Measurements from ENCODE around the gene CCNA2. TPM values are rescaled to one million over a fixed set of nuclear protein-coding genes. Genes with fewer than 3 reads are reported as not detected.

The CCNA2 gene
- total RNA-seq, 4 donors from 2014 or later = 1.0 to 1.5 (median 1.3) TPM

DNA sequence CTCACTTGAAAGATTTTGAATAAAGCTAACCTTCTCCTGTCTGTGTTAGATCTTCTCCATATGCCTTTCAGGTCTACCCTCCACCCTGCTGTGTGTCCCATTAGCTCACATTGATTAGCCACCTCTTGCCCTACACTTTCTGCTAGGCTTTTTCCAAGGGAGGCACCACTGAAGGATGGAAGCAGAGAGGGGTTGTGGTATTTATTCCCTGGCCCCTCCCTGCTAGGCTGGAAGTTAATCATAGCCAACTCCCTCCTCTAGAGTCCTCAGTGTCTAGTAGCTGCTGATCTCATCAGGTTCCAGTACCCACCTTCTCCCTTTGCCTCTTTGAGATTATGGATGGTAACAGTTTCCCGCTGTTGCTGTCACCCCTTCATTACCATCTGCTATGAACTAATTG is 49.8 kb downstream of the CCNA2 start:
- H3K27me3 ChIP-seq = no peaks in the 10 kb centered on the region

DNA sequence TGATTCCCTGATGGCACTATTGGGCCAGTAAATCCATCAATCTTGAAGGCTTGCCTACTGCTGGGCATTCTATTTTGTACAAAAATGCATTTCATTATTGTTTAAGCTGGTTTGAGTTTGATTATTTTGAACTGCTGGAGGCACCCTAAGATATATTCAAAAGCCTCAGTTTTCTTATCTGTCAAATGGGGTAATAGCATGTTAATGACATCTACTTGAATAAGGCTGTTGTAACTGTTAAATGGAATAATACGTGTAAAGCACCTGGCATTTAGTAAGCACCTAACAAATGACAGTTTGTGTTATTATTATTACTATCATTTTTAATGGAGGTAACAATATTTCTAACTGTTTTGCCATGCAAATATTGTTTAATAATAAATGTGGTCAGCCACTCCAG is 51.8 kb downstream of the CCNA2 start:
- intact Hi-C loops (cut with DNase I) = no loop called here
- TF ChIP-seq POLR2A (IDR thresholded peaks at IDR 0.05) = no peak
- TF ChIP-seq, protein P1, sequence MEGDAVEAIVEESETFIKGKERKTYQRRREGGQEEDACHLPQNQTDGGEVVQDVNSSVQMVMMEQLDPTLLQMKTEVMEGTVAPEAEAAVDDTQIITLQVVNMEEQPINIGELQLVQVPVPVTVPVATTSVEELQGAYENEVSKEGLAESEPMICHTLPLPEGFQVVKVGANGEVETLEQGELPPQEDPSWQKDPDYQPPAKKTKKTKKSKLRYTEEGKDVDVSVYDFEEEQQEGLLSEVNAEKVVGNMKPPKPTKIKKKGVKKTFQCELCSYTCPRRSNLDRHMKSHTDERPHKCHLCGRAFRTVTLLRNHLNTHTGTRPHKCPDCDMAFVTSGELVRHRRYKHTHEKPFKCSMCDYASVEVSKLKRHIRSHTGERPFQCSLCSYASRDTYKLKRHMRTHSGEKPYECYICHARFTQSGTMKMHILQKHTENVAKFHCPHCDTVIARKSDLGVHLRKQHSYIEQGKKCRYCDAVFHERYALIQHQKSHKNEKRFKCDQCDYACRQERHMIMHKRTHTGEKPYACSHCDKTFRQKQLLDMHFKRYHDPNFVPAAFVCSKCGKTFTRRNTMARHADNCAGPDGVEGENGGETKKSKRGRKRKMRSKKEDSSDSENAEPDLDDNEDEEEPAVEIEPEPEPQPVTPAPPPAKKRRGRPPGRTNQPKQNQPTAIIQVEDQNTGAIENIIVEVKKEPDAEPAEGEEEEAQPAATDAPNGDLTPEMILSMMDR (IDR thresholded peaks at IDR 0.05) = no peak
- H3K27ac ChIP-seq = no peak overlapping the region
- DNase-seq = no peak
- no peaks in the 10 kb centered on the region for H3K27me3 ChIP-seq
- H3K36me3 ChIP-seq = no peaks in the 10 kb centered on the region
- H3K9me3 ChIP-seq = no peaks in the 10 kb centered on the region
- no peak overlapping the region for H3K4me3 ChIP-seq (replicated peaks in 1 of 3)
- WGBS, 2 donors = 97 to 98% methylated on average over 1 of the region's 1 CpG
- H3K4me1 ChIP-seq = no peaks in the 10 kb centered on the region

More for the DNA sequence above, 49.8 kb downstream of the CCNA2 start:
- DNase-seq = no peak
- Histone ChIP-seq H3K4me3 (replicated peaks in 1 of 3) (no peak overlapping the region), H3K36me3 (no peaks in the 10 kb centered on the region), H3K4me1 (no peaks in the 10 kb centered on the region), H3K9me3 (no peaks in the 10 kb centered on the region), H3K27ac (no peak overlapping the region)
- 90 to 96% methylated on average over 1 of the region's 1 CpG for WGBS, 2 donors
- intact Hi-C loops (cut with DNase I) = no loop called here
- TF ChIP-seq, protein P1 (IDR thresholded peaks at IDR 0.05) = no peak

DNA sequence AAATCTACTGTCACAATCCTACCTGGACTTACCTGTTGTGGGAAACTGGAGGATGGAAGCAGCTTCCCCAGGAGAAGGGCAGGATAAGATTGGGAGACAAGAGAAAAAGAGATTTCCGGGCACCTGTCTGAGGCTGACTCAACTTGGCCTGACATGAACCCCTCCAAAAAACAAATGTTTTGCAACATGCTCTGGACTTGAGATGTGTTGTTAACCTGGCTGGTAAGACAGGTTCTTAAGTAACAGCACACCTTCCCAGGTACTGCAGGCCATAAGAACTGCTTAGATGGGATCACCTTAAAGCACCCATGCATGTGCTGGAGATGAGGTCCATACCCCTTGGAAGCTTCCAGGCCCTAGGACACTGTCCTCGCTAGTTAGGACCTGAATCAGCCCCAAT is 54.3 kb downstream of the CCNA2 start:
- no peak overlapping the region for H3K4me3 ChIP-seq (replicated peaks in 1 of 3)
- no peak overlapping the region for H3K27ac ChIP-seq
- no peaks in the 10 kb centered on the region for H3K27me3 ChIP-seq
- H3K9me3 ChIP-seq = no peaks in the 10 kb centered on the region
- no peak for TF ChIP-seq POLR2A (IDR thresholded peaks at IDR 0.05)
- TF ChIP-seq, protein P1 (IDR thresholded peaks at IDR 0.05) = no peak
- intact Hi-C loops (cut with DNase I) = no loop called here
- peaks cover 0 to 9% of the 10 kb centered on the region in 2 donors for H3K4me1 ChIP-seq
- 93 to 96% methylated on average over 2 of the region's 2 CpGs for WGBS, 2 donors
- H3K36me3 ChIP-seq = no peaks in the 10 kb centered on the region
- DNase-seq = no peak

DNA sequence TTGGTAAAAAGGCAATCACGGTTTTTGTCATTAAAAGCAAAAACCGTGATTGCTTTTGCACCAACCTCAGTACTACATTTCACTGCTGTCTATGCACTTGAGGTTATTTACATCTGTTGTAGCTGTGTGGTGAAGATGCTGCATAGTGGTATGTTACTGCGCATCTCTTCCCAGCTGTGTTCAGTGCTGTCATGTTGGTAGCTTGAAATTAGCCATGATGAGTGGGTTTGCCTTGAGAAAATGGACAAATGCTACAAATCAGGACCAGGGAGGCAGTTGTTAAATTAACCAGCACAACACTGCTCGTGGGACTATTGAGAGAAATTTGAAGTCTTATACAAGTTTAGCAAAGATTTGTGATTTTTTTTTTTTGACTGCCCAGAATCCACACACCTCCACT is 56.5 kb downstream of the CCNA2 start:
- no peak overlapping the region for H3K4me3 ChIP-seq (replicated peaks in 1 of 3)
- no peak for DNase-seq
- H3K27me3 ChIP-seq = no peaks in the 10 kb centered on the region
- no peaks in the 10 kb centered on the region for H3K9me3 ChIP-seq
- intact Hi-C loops (cut with DNase I) = no loop called here
- no peaks in the 10 kb centered on the region for H3K36me3 ChIP-seq
- peaks cover 0 to 9% of the 10 kb centered on the region in 2 donors for H3K4me1 ChIP-seq
- no peak overlapping the region for H3K27ac ChIP-seq
- TF ChIP-seq POLR2A (IDR thresholded peaks at IDR 0.05) = no peak
- TF ChIP-seq, protein P1 (IDR thresholded peaks at IDR 0.05) = no peak
- WGBS, 2 donors = 92 to 94% methylated on average over 4 of the region's 4 CpGs

Other genes starting within 250 kb of the CCNA2 start
- 100 to 1,000 TPM; 313 to 356 (median 325) TPM for gene ANXA5, start 126.9 kb downstream of the CCNA2 start, total RNA-seq
- not detected for gene SMIM43, start 58.7 kb downstream of the CCNA2 start, total RNA-seq
- 10 to 100 TPM in 3 of 4 donors, 1 to 10 TPM in 1; 9.6 to 21.0 (median 15.6) TPM for gene EXOSC9, start 22.6 kb downstream of the CCNA2 start, total RNA-seq
- gene BBS7, start 46.6 kb upstream of the CCNA2 start, total RNA-seq = 10 to 100 TPM; 15.0 to 34.1 (median 24.5) TPM
- gene TRPC3, start 128.2 kb upstream of the CCNA2 start, total RNA-seq = 1 to 10 TPM in 1 of 4 donors, under 1 TPM in 3; 0.27 to 1.1 (median 0.55) TPM